Large intestine (tissue), 3 donors: Measurements from ENCODE around the gene GRM5. TPM values are rescaled to one million over a fixed set of nuclear protein-coding genes. Genes with fewer than 3 reads are reported as not detected.
"Not testable (repeated sequence)": the region's sequence is repeated elsewhere in the genome, so short reads cannot be mapped to it uniquely, and the experiment has no call there.

Experiments used
- DNase-seq, 2 donors: peaks; one replicate each; pipeline versions ENCODE4 v3.0.0 to v3.0.0-alpha.2; 2013
- H3K27ac ChIP-seq: one replicate; pipeline ENCODE4 v1.5.1; 2013; ENCODE audit warnings: low read length
- H3K27me3 ChIP-seq: 2 replicates; pipeline ENCODE4 v1.6.1; 2013; ENCODE audit warnings: low read length; ENCODE audit not compliant: control insufficient read depth, insufficient read depth
- H3K36me3 ChIP-seq: 2 replicates; pipeline ENCODE4 v1.6.1; 2013; ENCODE audit warnings: low read length; ENCODE audit not compliant: control insufficient read depth, insufficient read depth
- H3K4me1 ChIP-seq: one replicate; pipeline ENCODE4 v1.6.1; 2013; ENCODE audit warnings: low read length; ENCODE audit not compliant: control insufficient read depth, insufficient read depth
- H3K4me3 ChIP-seq: one replicate; pipeline ENCODE4 v1.5.1; 2013; ENCODE audit warnings: low read length
- H3K9me3 ChIP-seq: one replicate; pipeline ENCODE4 v1.6.1; 2013; ENCODE audit warnings: mild to moderate bottlenecking, low read depth, low read length, moderate library complexity; ENCODE audit not compliant: control insufficient read depth
- WGBS: methylation state at CpG from one replicate; pipeline ENCODE4 v1.1.5; 2013; ENCODE audit warnings: low lambda C conversion rate; ENCODE audit not compliant: insufficient coverage; 5-methylcytosine and 5-hydroxymethylcytosine counted together
- polyA plus RNA-seq: library from polyadenylated mRNA; unstranded; fragments of 120-200 nt; gene quantifications from one replicate; pipeline ENCODE4 v1.2.1, GENCODE V29; 2013

GRM5 gene
- polyA plus RNA-seq, 1 donor, result 0.06 TPM

GRCh38 chr11:88482871-88483301, 582.9 kb downstream of the GRM5 start:
- WGBS, result 88% methylated on average over 2 of the region's 2 CpGs
- Histone ChIP-seq H3K27ac (no peak overlapping the region), H3K4me1 (no peaks in the 10 kb centered on the region), H3K4me3 (no peak overlapping the region), H3K36me3 (no peaks in the 10 kb centered on the region), H3K9me3 (no peaks in the 10 kb centered on the region), H3K27me3 (no peaks in the 10 kb centered on the region)
- no peak for DNase-seq

GRCh38 chr11:88480223-88480622, 585.6 kb downstream of the GRM5 start:
- DNase-seq, result peak in 1 of 2 donors; percentile 7
- Histone ChIP-seq H3K4me1 (no peaks in the 10 kb centered on the region), H3K4me3 (no peak overlapping the region), H3K27me3 (no peaks in the 10 kb centered on the region), H3K27ac (no peak overlapping the region), H3K36me3 (no peaks in the 10 kb centered on the region), H3K9me3 (no peaks in the 10 kb centered on the region)
- no CpG with 5 or more reads among the region's 1 CpG for WGBS

GRCh38 chr11:88478136-88478815, 587.5 kb downstream of the GRM5 start:
- Histone ChIP-seq H3K27me3 (no peaks in the 10 kb centered on the region), H3K36me3 (no peaks in the 10 kb centered on the region), H3K9me3 (no peaks in the 10 kb centered on the region), H3K27ac (no peak overlapping the region), H3K4me3 (no peak overlapping the region), H3K4me1 (no peaks in the 10 kb centered on the region)
- WGBS, result 67% methylated on average over 1 of the region's 4 CpGs
- no peak for DNase-seq

- no CpG with 5 or more reads among the region's 1 CpG for WGBS
- DNase-seq, result no peak
- Histone ChIP-seq H3K27ac (no peak overlapping the region), H3K4me3 (no peak overlapping the region), H3K27me3 (no peaks in the 10 kb centered on the region), H3K36me3 (no peaks in the 10 kb centered on the region), H3K4me1 (no peaks in the 10 kb centered on the region), H3K9me3 (no peaks in the 10 kb centered on the region)
Measured at GRCh38 chr11:88475991-88476418, 589.8 kb downstream of the GRM5 start.

- DNase-seq, result no peak
- Histone ChIP-seq H3K4me1 (no peaks in the 10 kb centered on the region), H3K27me3 (no peaks in the 10 kb centered on the region), H3K4me3 (no peak overlapping the region), H3K36me3 (no peaks in the 10 kb centered on the region), H3K27ac (no peak overlapping the region), H3K9me3 (no peaks in the 10 kb centered on the region)
- 79% methylated on average over 2 of the region's 2 CpGs for WGBS
Measured at GRCh38 chr11:88474655-88475054, 591.1 kb downstream of the GRM5 start.

GRCh38 chr11:88469561-88470225, 596.1 kb downstream of the GRM5 start:
- Histone ChIP-seq H3K9me3 (no peaks in the 10 kb centered on the region), H3K27me3 (no peaks in the 10 kb centered on the region), H3K27ac (no peak overlapping the region), H3K4me3 (no peak overlapping the region), H3K36me3 (no peaks in the 10 kb centered on the region), H3K4me1 (no peaks in the 10 kb centered on the region)
- no peak for DNase-seq
- 29% methylated on average over 2 of the region's 6 CpGs for WGBS

- H3K27ac ChIP-seq, result no peak overlapping the region
- H3K36me3 ChIP-seq, result no peaks in the 10 kb centered on the region
- H3K9me3 ChIP-seq, result no peaks in the 10 kb centered on the region
- 93% methylated on average over 2 of the region's 4 CpGs for WGBS
- DNase-seq, result no peak
- no peaks in the 10 kb centered on the region for H3K27me3 ChIP-seq
- no peak overlapping the region for H3K4me3 ChIP-seq
- H3K4me1 ChIP-seq, result no peaks in the 10 kb centered on the region
Measured at GRCh38 chr11:88464528-88464927, 601.3 kb downstream of the GRM5 start.

GRCh38 chr11:88463301-88463700, 602.5 kb downstream of the GRM5 start:
- not testable (repeated sequence) for H3K4me3 ChIP-seq, H3K9me3 ChIP-seq, DNase-seq, H3K4me1 ChIP-seq, H3K36me3 ChIP-seq, H3K27me3 ChIP-seq, H3K27ac ChIP-seq
- no CpG with 5 or more reads among the region's 6 CpGs for WGBS

GRCh38 chr11:88458047-88458446, 607.7 kb downstream of the GRM5 start:
- H3K4me1 ChIP-seq, DNase-seq, H3K27ac ChIP-seq, H3K27me3 ChIP-seq, H3K9me3 ChIP-seq, H3K36me3 ChIP-seq, H3K4me3 ChIP-seq: not testable (repeated sequence)
- WGBS, result no CpG with 5 or more reads among the region's 4 CpGs

- DNase-seq, result no peak
- Histone ChIP-seq H3K4me3 (no peak overlapping the region), H3K27me3 (no peaks in the 10 kb centered on the region), H3K9me3 (no peaks in the 10 kb centered on the region), H3K36me3 (no peaks in the 10 kb centered on the region), H3K27ac (no peak overlapping the region), H3K4me1 (no peaks in the 10 kb centered on the region)
- WGBS, result 100% methylated on average over 1 of the region's 2 CpGs
Measured at GRCh38 chr11:88455974-88456373, 609.8 kb downstream of the GRM5 start.

- Histone ChIP-seq H3K4me1 (no peaks in the 10 kb centered on the region), H3K36me3 (no peaks in the 10 kb centered on the region), H3K9me3 (no peaks in the 10 kb centered on the region), H3K4me3 (no peak overlapping the region), H3K27me3 (no peaks in the 10 kb centered on the region), H3K27ac (no peak overlapping the region)
- whole genome bisulfite sequencing, result 100% methylated on average over 1 of the region's 3 CpGs
- DNase-seq, result no peak
Measured at GRCh38 chr11:88454881-88455280, 610.9 kb downstream of the GRM5 start.
